Naive thymus-derived CD8-positive, alpha-beta T cell (primary cell): ENCODE measurements around the gene DOCK4. TPM values are rescaled to one million over a fixed set of nuclear protein-coding genes. Genes with fewer than 3 reads are reported as not detected.

Source experiments
- ATAC-seq, 2 donors: fragments of 150-1000 bp; cut with Tn5 transposase in 1 of 2; sonication (Bioruptor Pico), chemical (Tn5 transposase) in 1 of 2; 1 replicate in 1 of 2; 2 replicates in 1 of 2; pipeline ENCODE4 v1.10.0; 2021; ENCODE audit warnings: mild to moderate bottlenecking in 2 of 2, moderate library complexity in 2 of 2
- POLR2A ChIA-PET: fragments of 350-600 bp; sonication (Branson Sonifier 250); formaldehyde crosslinking; loops from one replicate; lab custom pipeline; 2021; ENCODE audit warnings: antibody characterized with exemption; lab: Charles Lee
- DNase-seq, 10 donors: peaks; one replicate each; pipeline versions ENCODE4 v3.0.0 to v3.0.0-alpha.2; 2020 to 2022
- H3K27ac Mint-ChIP-seq, 10 donors: one replicate each; pipeline ENCODE4 v1.8.0; 2020 to 2022; ENCODE audit warnings: mild to moderate bottlenecking in 10 of 10, mixed read lengths in 10 of 10, moderate library complexity in 4 of 10, inconsistent platforms in 1 of 10
- H3K27me3 Mint-ChIP-seq, 5 donors: one replicate each; pipeline ENCODE4 v1.8.0; 2021 to 2022; ENCODE audit warnings: mixed read lengths in 5 of 5
- H3K36me3 Mint-ChIP-seq, 3 donors: one replicate each; pipeline ENCODE4 v1.8.0; 2020 to 2022; ENCODE audit warnings: mixed read lengths in 3 of 3, mild to moderate bottlenecking in 2 of 3, inconsistent platforms in 1 of 3
- H3K4me1 Mint-ChIP-seq, 4 donors: one replicate each; pipeline ENCODE4 v1.8.0; 2021 to 2022; ENCODE audit warnings: mixed read lengths in 4 of 4
- H3K4me3 Mint-ChIP-seq, 10 donors: one replicate each; pipeline ENCODE4 v1.8.0; 2020 to 2022; ENCODE audit warnings: mild to moderate bottlenecking in 10 of 10, mixed read lengths in 10 of 10, moderate library complexity in 6 of 10, inconsistent platforms in 1 of 10
- H3K9me3 Mint-ChIP-seq, 9 donors: one replicate each; pipeline ENCODE4 v1.8.0; 2020 to 2022; ENCODE audit warnings: mixed read lengths in 9 of 9, mild to moderate bottlenecking in 3 of 9, inconsistent platforms in 1 of 9, moderate library complexity in 1 of 9
- polyA plus RNA-seq, 3 donors: library from polyadenylated mRNA; unstranded; fragments of 300-500 nt; fragmentation: Illumina TruSeq; gene quantifications; one replicate each; pipeline ENCODE4 v1.2.3, GENCODE V29; 2021
- total RNA-seq, 8 experiments: library from RNA in 2 of 8; stranded (reverse) in 2 of 8; gene quantifications; one replicate each; pipeline ENCODE4 v1.2.3 and lab custom pipeline; 2021 to 2026

The DOCK4 gene
- total and polyA plus RNA-seq, 5 experiments from 2014 or later, result 0.30 to 1.3 (median 0.67) TPM; not detected in 1

GRCh38 chr7:111772716-111773115 lies 433.5 kb downstream of the DOCK4 start:
- Mint-ChIP-seq H3K4me3 (no peak overlapping the region), H3K36me3 (no peaks in the 10 kb centered on the region), H3K27me3 (peaks cover 3 to 27% (median 5%) of the 10 kb centered on the region in 5 donors), H3K9me3 (peaks cover 0 to 21% (median 8%) of the 10 kb centered on the region in 9 donors), H3K27ac (no peak overlapping the region), H3K4me1 (no peaks in the 10 kb centered on the region)
- POLR2A ChIA-PET, result no interaction called here
- no peak for ATAC-seq
- DNase-seq, result no peak

GRCh38 chr7:111771638-111772037 lies 434.6 kb downstream of the DOCK4 start:
- Mint-ChIP-seq H3K36me3 (no peaks in the 10 kb centered on the region), H3K27me3 (peaks cover 3 to 27% (median 5%) of the 10 kb centered on the region in 5 donors), H3K27ac (no peak overlapping the region), H3K4me1 (no peaks in the 10 kb centered on the region), H3K4me3 (no peak overlapping the region), H3K9me3 (peaks cover 0 to 15% (median 8%) of the 10 kb centered on the region in 9 donors)
- DNase-seq (no peak), ATAC-seq (no peak)
- POLR2A ChIA-PET, result no interaction called here

DNA sequence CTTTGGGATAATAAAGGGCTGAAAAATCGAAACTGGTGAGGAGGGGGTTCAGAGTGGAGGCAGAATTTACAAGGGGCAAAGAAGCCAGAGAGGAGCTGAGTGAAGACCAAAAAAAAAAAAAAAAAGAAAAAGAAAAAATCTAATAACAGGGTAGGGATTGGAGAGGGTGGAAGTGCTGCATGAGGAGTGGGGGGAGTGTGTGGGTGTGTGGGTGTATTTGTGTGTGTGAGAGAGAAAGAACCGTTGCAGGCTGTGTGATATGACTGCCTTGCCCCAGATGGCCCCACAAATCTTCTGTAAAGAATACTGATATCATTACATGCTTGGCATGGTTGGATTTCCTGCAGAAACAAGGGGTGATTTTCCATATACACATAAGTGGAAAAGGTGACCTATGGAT lies 436.1 kb downstream of the DOCK4 start:
- Mint-ChIP-seq H3K4me1 (no peaks in the 10 kb centered on the region), H3K27ac (no peak overlapping the region), H3K27me3 (peaks cover 3 to 27% (median 5%) of the 10 kb centered on the region in 5 donors), H3K36me3 (no peaks in the 10 kb centered on the region), H3K9me3 (peaks cover 0 to under 1% (median 0%) of the 10 kb centered on the region in 9 donors), H3K4me3 (no peak overlapping the region)
- no peak for DNase-seq
- POLR2A ChIA-PET, result no interaction called here
- ATAC-seq, result no peak

- H3K4me1 Mint-ChIP-seq, result no peaks in the 10 kb centered on the region
- H3K36me3 Mint-ChIP-seq, result no peaks in the 10 kb centered on the region
- no peak overlapping the region for H3K4me3 Mint-ChIP-seq
- H3K9me3 Mint-ChIP-seq, result no peaks in the 10 kb centered on the region
- no peak for ATAC-seq
- no peak overlapping the region for H3K27ac Mint-ChIP-seq
- no peak for DNase-seq
- peaks cover 0 to 7% (median 0%) of the 10 kb centered on the region in 5 donors for H3K27me3 Mint-ChIP-seq
- POLR2A ChIA-PET, result no interaction called here
Measured at GRCh38 chr7:111765751-111766643, 440.2 kb downstream of the DOCK4 start.

- Mint-ChIP-seq H3K4me1 (no peaks in the 10 kb centered on the region), H3K9me3 (no peaks in the 10 kb centered on the region), H3K4me3 (no peak overlapping the region), H3K27me3 (no peaks in the 10 kb centered on the region), H3K36me3 (no peaks in the 10 kb centered on the region), H3K27ac (no peak overlapping the region)
- no peak for ATAC-seq
- POLR2A ChIA-PET, result no interaction called here
- DNase-seq, result no peak
Measured at GRCh38 chr7:111763221-111763801, 442.9 kb downstream of the DOCK4 start.

DNA sequence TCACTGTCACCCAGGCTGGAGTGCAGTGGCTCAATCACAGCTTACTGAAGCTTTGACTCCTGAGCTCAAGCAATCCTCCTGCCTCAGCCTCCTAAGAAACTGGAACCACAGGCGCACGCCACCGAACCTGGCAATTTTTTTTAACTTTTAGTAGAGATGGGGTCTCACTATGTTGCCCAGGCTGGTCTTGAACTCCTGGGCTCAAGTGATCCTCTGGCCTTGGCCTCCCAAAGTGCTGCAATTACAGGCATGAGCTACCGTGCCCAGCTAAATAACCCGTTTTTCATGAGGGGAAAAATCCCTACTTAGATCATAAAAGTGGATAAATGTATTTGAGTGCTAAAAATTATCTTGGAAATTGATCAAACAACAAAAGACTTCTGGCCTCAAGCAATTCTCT lies 443.4 kb downstream of the DOCK4 start:
- Mint-ChIP-seq H3K36me3 (no peaks in the 10 kb centered on the region), H3K4me3 (no peak overlapping the region), H3K4me1 (no peaks in the 10 kb centered on the region), H3K27ac (no peak overlapping the region), H3K27me3 (no peaks in the 10 kb centered on the region), H3K9me3 (no peaks in the 10 kb centered on the region)
- POLR2A ChIA-PET, result no interaction called here
- DNase-seq (no peak), ATAC-seq (no peak)

DNA sequence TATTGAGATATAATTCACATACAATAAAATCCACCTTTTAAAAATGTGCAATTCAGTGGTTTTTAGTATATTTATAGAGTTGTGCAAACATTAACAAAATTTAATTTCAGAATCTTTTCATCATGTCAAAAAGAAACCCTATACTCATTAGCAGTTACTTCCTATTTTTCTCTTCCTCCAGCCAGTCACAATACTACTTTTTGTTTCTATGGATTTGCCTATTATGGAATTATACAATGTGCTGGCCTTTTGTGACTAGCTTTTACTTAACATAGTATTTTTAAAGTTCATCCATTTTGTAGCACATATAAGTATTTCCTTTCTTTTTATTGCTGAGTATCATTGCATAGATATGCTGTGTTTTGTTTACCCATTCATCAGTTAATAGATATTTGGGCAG lies 444.0 kb downstream of the DOCK4 start:
- Mint-ChIP-seq H3K27ac (no peak overlapping the region), H3K36me3 (no peaks in the 10 kb centered on the region), H3K9me3 (no peaks in the 10 kb centered on the region), H3K4me3 (no peak overlapping the region), H3K27me3 (no peaks in the 10 kb centered on the region), H3K4me1 (no peaks in the 10 kb centered on the region)
- ATAC-seq, result no peak
- DNase-seq, result no peak
- POLR2A ChIA-PET, result no interaction called here

- POLR2A ChIA-PET, result no interaction called here
- Mint-ChIP-seq H3K4me1 (peaks cover 0 to 5% (median 0%) of the 10 kb centered on the region in 4 donors), H3K27ac (no peak overlapping the region), H3K36me3 (no peaks in the 10 kb centered on the region), H3K9me3 (no peaks in the 10 kb centered on the region), H3K27me3 (peaks cover 0 to 15% (median 5%) of the 10 kb centered on the region in 5 donors), H3K4me3 (no peak overlapping the region)
- no peak for DNase-seq
- no peak for ATAC-seq
Measured at GRCh38 chr7:111760043-111760442, 446.2 kb downstream of the DOCK4 start.

DNA sequence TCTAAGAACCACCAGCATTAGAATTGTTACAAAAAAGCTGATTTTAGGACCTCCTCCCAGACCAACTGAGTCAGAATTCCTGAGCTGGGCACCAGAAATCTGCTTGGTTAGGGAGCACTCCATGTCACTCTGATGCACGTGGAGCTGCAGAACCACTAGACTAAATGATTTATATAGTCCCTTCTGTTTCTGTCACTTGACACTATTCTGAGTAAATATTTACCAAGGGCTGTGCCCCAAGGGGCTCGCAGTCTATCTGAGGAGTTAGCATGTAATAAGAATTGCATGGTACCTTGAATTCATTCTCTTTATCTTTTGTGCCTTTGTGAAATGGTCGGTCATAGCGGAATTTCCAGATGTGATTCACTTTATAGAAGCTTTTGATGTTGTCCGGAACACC lies 447.9 kb downstream of the DOCK4 start:
- POLR2A ChIA-PET, result no interaction called here
- Mint-ChIP-seq H3K4me1 (peaks cover 0 to 5% (median 0%) of the 10 kb centered on the region in 4 donors), H3K27me3 (peaks cover 0 to 15% (median 5%) of the 10 kb centered on the region in 5 donors), H3K4me3 (no peak overlapping the region), H3K9me3 (no peaks in the 10 kb centered on the region), H3K36me3 (no peaks in the 10 kb centered on the region), H3K27ac (no peak overlapping the region)
- ATAC-seq, result no peak
- no peak for DNase-seq

GRCh38 chr7:111756687-111757178 lies 449.5 kb downstream of the DOCK4 start:
- Mint-ChIP-seq H3K9me3 (no peaks in the 10 kb centered on the region), H3K4me3 (no peak overlapping the region), H3K27ac (no peak overlapping the region), H3K4me1 (peaks cover 0 to 5% (median under 1%) of the 10 kb centered on the region in 4 donors), H3K36me3 (no peaks in the 10 kb centered on the region), H3K27me3 (peaks cover 0 to 15% (median 5%) of the 10 kb centered on the region in 5 donors)
- DNase-seq, result no peak
- POLR2A ChIA-PET, result no interaction called here
- no peak for ATAC-seq

DNA sequence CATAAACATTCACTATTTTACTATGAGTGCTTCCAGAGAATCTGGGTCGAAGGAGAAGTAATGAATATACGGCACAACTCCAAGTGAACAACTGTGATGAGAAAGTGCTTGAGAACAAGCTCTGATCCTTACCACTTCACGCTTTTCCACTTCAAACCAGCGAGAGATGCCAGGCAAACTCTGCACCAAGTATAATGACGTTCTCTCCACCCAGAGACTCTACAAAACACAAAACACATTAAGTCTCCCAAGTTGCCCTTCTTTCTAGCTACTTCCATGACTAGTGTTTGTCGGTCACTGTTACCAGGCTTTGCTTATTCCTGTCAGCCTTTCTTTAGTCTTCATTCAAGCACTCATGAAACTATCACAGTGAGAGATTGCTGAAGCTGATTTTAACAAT lies 450.8 kb downstream of the DOCK4 start:
- H3K9me3 Mint-ChIP-seq, result no peaks in the 10 kb centered on the region
- peaks cover 0 to 5% (median under 1%) of the 10 kb centered on the region in 4 donors for H3K4me1 Mint-ChIP-seq

GRCh38 chr7:111753968-111754367 lies 452.2 kb downstream of the DOCK4 start:
- ATAC-seq (no peak), DNase-seq (no peak)
- H3K4me1 Mint-ChIP-seq, result peaks cover 0 to 5% (median under 1%) of the 10 kb centered on the region in 4 donors
- H3K27me3 Mint-ChIP-seq, result peaks cover 0 to 15% (median 5%) of the 10 kb centered on the region in 5 donors
- POLR2A ChIA-PET, result no interaction called here
- H3K9me3 Mint-ChIP-seq, result no peaks in the 10 kb centered on the region
- H3K4me3 Mint-ChIP-seq, result no peak overlapping the region
- no peaks in the 10 kb centered on the region for H3K36me3 Mint-ChIP-seq
- no peak overlapping the region for H3K27ac Mint-ChIP-seq

More for the DNA sequence above, 450.8 kb downstream of the DOCK4 start:
- H3K36me3 Mint-ChIP-seq, result no peaks in the 10 kb centered on the region
- POLR2A ChIA-PET, result no interaction called here
- H3K27ac Mint-ChIP-seq, result no peak overlapping the region
- peaks cover 0 to 15% (median 5%) of the 10 kb centered on the region in 5 donors for H3K27me3 Mint-ChIP-seq
- DNase-seq, result no peak
- H3K4me3 Mint-ChIP-seq, result no peak overlapping the region
- ATAC-seq, result no peak

GRCh38 chr7:111752022-111752582 lies 454.1 kb downstream of the DOCK4 start:
- Mint-ChIP-seq H3K27ac (no peak overlapping the region), H3K4me1 (peaks cover 0 to 5% (median under 1%) of the 10 kb centered on the region in 4 donors), H3K36me3 (no peaks in the 10 kb centered on the region), H3K27me3 (peaks cover 0 to 24% (median 8%) of the 10 kb centered on the region in 5 donors), H3K4me3 (no peak overlapping the region), H3K9me3 (no peaks in the 10 kb centered on the region)
- ATAC-seq, result peak; percentile 42 to 73
- POLR2A ChIA-PET, result no interaction called here
- DNase-seq, result peak; percentile 14 to 70 (median 38)
